B cell (primary cell): ENCODE results near the gene RTP1. TPM values are rescaled to one million over a fixed set of nuclear protein-coding genes. Genes with fewer than 3 reads are reported as not detected.

Source experiments
- ATAC-seq: fragments of 200-7000 bp; cut with Tn5 transposase; one replicate; pipeline ENCODE4 v1.10.0; 2021; ENCODE audit warnings: low read depth, mild to moderate bottlenecking, moderate number of reproducible peaks, moderate library complexity
- CTCF ChIA-PET: fragments of 350-600 bp; sonication (Branson Sonifier 250); formaldehyde crosslinking; loops from one replicate; lab custom pipeline; 2021; ENCODE audit warnings: antibody characterized with exemption, inconsistent platforms; lab: Charles Lee
- POLR2A ChIA-PET: fragments of 350-600 bp; sonication (Branson Sonifier 250); formaldehyde crosslinking; loops from one replicate; lab custom pipeline; 2021; ENCODE audit warnings: antibody characterized with exemption; lab: Charles Lee
- DNase-seq: peaks from one replicate; pipeline ENCODE4 v3.0.0; 2013
- H2AFZ ChIP-seq: 2 replicates; pipeline ENCODE4 v1.6.1; 2012; ENCODE audit warnings: mild to moderate bottlenecking, low read depth, low read length; ENCODE audit not compliant: insufficient read depth, poor library complexity, severe bottlenecking
- H3K27ac ChIP-seq, 2 donors: 1 replicate in 1 of 2; 2 replicates in 1 of 2; pipeline ENCODE4 v1.5.1; 2012 to 2013; ENCODE audit warnings: low read length in 2 of 2, mild to moderate bottlenecking in 2 of 2, moderate library complexity in 1 of 2
- H3K27me3 ChIP-seq, 4 experiments: fragments of 200-600 bp in 1 of 4; sonication (generic) in 1 of 4; replicated peaks in 1 of 4; 1 replicate in 2 of 4; 2 replicates in 2 of 4; pipeline versions ENCODE4 v1.6.1 to v1.7.0; 2013 to 2016; ENCODE audit warnings: low read length in 3 of 4, mild to moderate bottlenecking in 2 of 4, mixed read lengths in 1 of 4, moderate library complexity in 1 of 4; ENCODE audit not compliant: insufficient read depth in 4 of 4, control insufficient read depth in 3 of 4; ENCODE audit errors: control extremely low read depth in 1 of 4
- H3K36me3 ChIP-seq, 2 experiments: replicated peaks in 1 of 2; 1 replicate in 1 of 2; 2 replicates in 1 of 2; pipeline versions ENCODE4 v1.6.1 to v1.7.1; 2013; ENCODE audit warnings: low read length in 1 of 2; ENCODE audit not compliant: insufficient read depth in 2 of 2, control insufficient read depth in 1 of 2; ENCODE audit errors: control extremely low read depth in 1 of 2, extremely low read depth in 1 of 2
- H3K4me1 ChIP-seq, 2 donors: fragments of 200-600 bp in 1 of 2; sonication (generic) in 1 of 2; 1 replicate in 1 of 2; 2 replicates in 1 of 2; pipeline versions ENCODE4 v1.5.1 to v1.6.1; 2013 to 2017; ENCODE audit warnings: low read length in 2 of 2; ENCODE audit not compliant: control insufficient read depth in 2 of 2, insufficient read depth in 2 of 2
- H3K4me2 ChIP-seq: replicated peaks from 2 replicates; pipeline ENCODE3; 2012; ENCODE audit warnings: mild to moderate bottlenecking, low read depth, low read length; ENCODE audit not compliant: poor library complexity, severe bottlenecking
- H3K4me3 ChIP-seq, 5 experiments: fragments of 200-600 bp in 1 of 5; sonication (generic) in 1 of 5; 1 replicate in 3 of 5; 2 replicates in 2 of 5; pipeline versions ENCODE4 v1.5.1 to v1.7.0; 2011 to 2016; ENCODE audit warnings: low read length in 4 of 5, mild to moderate bottlenecking in 4 of 5, low read depth in 2 of 5, control low read depth in 1 of 5, moderate library complexity in 1 of 5; ENCODE audit not compliant: insufficient read depth in 1 of 5; ENCODE audit errors: control extremely low read depth in 1 of 5, extremely low read depth in 1 of 5
- H3K79me2 ChIP-seq: fragments of 200-600 bp; sonication (generic); one replicate; pipeline ENCODE4 v1.6.0; 2016; ENCODE audit warnings: low read length; ENCODE audit not compliant: control insufficient read depth, insufficient read depth
- H3K9ac ChIP-seq: fragments of 200-600 bp; sonication (generic); 2 replicates; pipeline ENCODE4 v1.6.1; 2017; ENCODE audit warnings: mild to moderate bottlenecking, low read length, moderate library complexity
- H3K9me3 ChIP-seq, 3 donors: one replicate each; pipeline versions ENCODE4 v1.6.1 to v1.7.1; 2013; ENCODE audit warnings: low read length in 2 of 3; ENCODE audit not compliant: control insufficient read depth in 2 of 3, insufficient read depth in 1 of 3; ENCODE audit errors: control extremely low read depth in 1 of 3
- H4K20me1 ChIP-seq: 2 replicates; pipeline ENCODE4 v1.6.0; 2012; ENCODE audit warnings: mild to moderate bottlenecking, low read length; ENCODE audit not compliant: insufficient read depth, control insufficient read depth, poor library complexity, severe bottlenecking
- H3K27ac Mint-ChIP-seq: one replicate; pipeline ENCODE4 v1.8.0; 2021; ENCODE audit warnings: mixed read lengths
- H3K27me3 Mint-ChIP-seq: one replicate; pipeline ENCODE4 v1.8.0; 2021; ENCODE audit warnings: mixed read lengths
- H3K4me1 Mint-ChIP-seq: one replicate; pipeline ENCODE4 v1.8.0; 2021; ENCODE audit warnings: mixed read lengths
- H3K4me3 Mint-ChIP-seq: one replicate; pipeline ENCODE4 v1.8.0; 2021; ENCODE audit warnings: mixed read lengths
- H3K9me3 Mint-ChIP-seq: one replicate; pipeline ENCODE4 v1.8.0; 2022; ENCODE audit warnings: mixed read lengths; ENCODE audit not compliant: insufficient read depth
- CTCF ChIP-seq: fragments of 200-600 bp; IDR thresholded peaks from one replicate; pipeline ENCODE4 v1.8.0; 2022; ENCODE audit warnings: antibody characterized with exemption, mild to moderate bottlenecking
- EZH2 ChIP-seq: IDR thresholded peaks from 2 replicates; pipeline ENCODE4 v1.6.1; 2012; ENCODE audit warnings: borderline replicate concordance, low read depth, mild to moderate bottlenecking, moderate library complexity, low read length; ENCODE audit not compliant: insufficient read depth, poor library complexity, severe bottlenecking
- WGBS: methylation state at CpG from one replicate; pipeline ENCODE4 v1.1.5; 2013; ENCODE audit warnings: missing lambda C conversion rate; ENCODE audit not compliant: insufficient coverage; 5-methylcytosine and 5-hydroxymethylcytosine counted together
- intact Hi-C: fragments of 100-400 bp; cut with micrococcal nuclease; formaldehyde crosslinking; loops from one replicate; pipeline ENCODE4 v1.10.0; 2022
- polyA plus RNA-seq: library from polyadenylated mRNA; depleted of rRNA; stranded (reverse); fragments of >200 nt; gene quantifications from 2 replicates; pipeline ENCODE4 v1.2.3, GENCODE V29; 2012
- total RNA-seq, 2 donors: library from RNA; stranded (reverse); fragments of 120-200 nt in 1 of 2; gene quantifications; 1 replicate in 1 of 2; 2 replicates in 1 of 2; pipeline versions ENCODE4 v1.2.3 to v1.2.4, GENCODE V29; 2013 to 2022

Gene RTP1
- total and polyA plus RNA-seq, 2 donors (not counting 1 experiment from before 2014, with no cell fraction given) = not detected

GRCh38 chr3:187183903-187184302, 13.4 kb upstream of the RTP1 start:
- no peak overlapping the region for H3K4me3 Mint-ChIP-seq
- no peak for TF ChIP-seq CTCF
- TF ChIP-seq EZH2 = no peak
- Histone ChIP-seq H3K36me3 (no peaks in the 10 kb centered on the region), H3K27me3 (peaks cover 0 to 38% (median 25%) of the 10 kb centered on the region in 4 experiments), H3K27ac (no peak overlapping the region), H3K4me1 (peaks cover under 1 to 4% of the 10 kb centered on the region in 2 donors), H3K4me3 (no peak overlapping the region), H3K4me2 (no peak overlapping the region), H2AFZ (no peak overlapping the region), H4K20me1 (no peaks in the 10 kb centered on the region), H3K9me3 (peaks cover 0 to 4% (median 0%) of the 10 kb centered on the region in 3 donors), H3K79me2 (no peaks in the 10 kb centered on the region), H3K9ac (no peak overlapping the region)
- DNase-seq = no peak
- ChIA-PET CTCF (interaction anchor here (0.7 kb wide), 1 partner anchor 511 kb away, joined by 4 read pairs; no protein-coding TSS in a partner anchor), POLR2A (no interaction called here)
- H3K9me3 Mint-ChIP-seq = no peaks in the 10 kb centered on the region
- WGBS = 94% methylated on average over 2 of the region's 6 CpGs
- no peak for ATAC-seq
- H3K4me1 Mint-ChIP-seq = peaks cover 4% of the 10 kb centered on the region
- intact Hi-C loops = no loop called here
- H3K27ac Mint-ChIP-seq = no peak overlapping the region
- peaks cover 57% of the 10 kb centered on the region for H3K27me3 Mint-ChIP-seq

- Histone ChIP-seq H3K36me3 (no peaks in the 10 kb centered on the region), H4K20me1 (no peaks in the 10 kb centered on the region), H3K27me3 (peaks cover 0 to 46% (median 29%) of the 10 kb centered on the region in 4 experiments), H3K9me3 (peaks cover 0 to 4% (median 0%) of the 10 kb centered on the region in 3 donors), H3K4me3 (no peak overlapping the region), H3K4me1 (peaks cover 4 to 12% of the 10 kb centered on the region in 2 donors), H3K27ac (no peak overlapping the region), H3K9ac (no peak overlapping the region), H3K79me2 (no peaks in the 10 kb centered on the region), H2AFZ (no peak overlapping the region), H3K4me2 (no peak overlapping the region)
- TF ChIP-seq EZH2 (no peak), CTCF (no peak)
- intact Hi-C loops = no loop called here
- H3K4me1 Mint-ChIP-seq = peaks cover 8% of the 10 kb centered on the region
- ChIA-PET POLR2A (no interaction called here), CTCF (no interaction called here)
- no peaks in the 10 kb centered on the region for H3K9me3 Mint-ChIP-seq
- H3K27me3 Mint-ChIP-seq = peaks cover 58% of the 10 kb centered on the region
- H3K4me3 Mint-ChIP-seq = no peak overlapping the region
- H3K27ac Mint-ChIP-seq = no peak overlapping the region
- no peak for ATAC-seq
- no peak for DNase-seq
- 82% methylated on average over 4 of the region's 4 CpGs for WGBS
Measured at GRCh38 chr3:187185759-187186158, 11.5 kb upstream of the RTP1 start.
